H1 (cell line): ENCODE measurements around the gene TRIM29. TPM values are rescaled to one million over a fixed set of nuclear protein-coding genes. Genes with fewer than 3 reads are reported as not detected.

ENCODE experiments used
- CTCF ChIA-PET: fragments of 300-600 bp; sonication (Branson Sonifier 250); formaldehyde crosslinking; loops from one replicate; lab custom pipeline; 2021; ENCODE audit not compliant: partially characterized antibody; lab: Charles Lee
- POLR2A ChIA-PET: fragments of 300-600 bp; sonication (Branson Sonifier 250); formaldehyde crosslinking; loops from one replicate; lab custom pipeline; 2021; ENCODE audit warnings: inconsistent platforms; ENCODE audit not compliant: partially characterized antibody; lab: Charles Lee
- DNase-seq, 2 experiments: peaks; one replicate each; pipeline versions ENCODE4 v3.0.0 to v3.0.0-alpha.2; 2010 to 2022; ENCODE audit warnings: low spot score in 2 of 2, low read depth in 1 of 2, mixed read lengths in 1 of 2
- FAIRE-seq: peaks from 2 replicates; lab custom pipeline; 2011; peaks lifted over from hg19 to GRCh38; lab: Jason Lieb, UNC
- H2AFZ ChIP-seq: 2 replicates; pipeline ENCODE4 v1.8.1; 2012; ENCODE audit warnings: low read length, inconsistent platforms
- H2AK5ac ChIP-seq: 2 replicates; pipeline ENCODE4 v1.6.1; 2013; ENCODE audit warnings: low read depth, low read length
- H2BK120ac ChIP-seq: replicated peaks from 2 replicates; pipeline ENCODE3; 2013; ENCODE audit warnings: low read depth, low read length, inconsistent platforms
- H2BK12ac ChIP-seq: 2 replicates; pipeline ENCODE4 v1.6.1; 2013; ENCODE audit warnings: low read depth, low read length
- H2BK15ac ChIP-seq: 2 replicates; pipeline ENCODE4 v1.6.1; 2013; ENCODE audit warnings: low read length
- H2BK20ac ChIP-seq: 2 replicates; pipeline ENCODE4 v1.6.1; 2013; ENCODE audit warnings: low read length
- H2BK5ac ChIP-seq: 2 replicates; pipeline ENCODE4 v1.6.1; 2013; ENCODE audit warnings: low read depth, low read length
- H3K14ac ChIP-seq: 2 replicates; pipeline ENCODE4 v1.6.1; 2013; ENCODE audit warnings: inconsistent platforms; ENCODE audit not compliant: insufficient read length
- H3K18ac ChIP-seq: 2 replicates; pipeline ENCODE4 v1.6.1; 2013; ENCODE audit warnings: low read length; ENCODE audit errors: extremely low read depth
- H3K23ac ChIP-seq: 2 replicates; pipeline ENCODE4 v1.6.1; 2013; ENCODE audit warnings: inconsistent platforms; ENCODE audit not compliant: insufficient read length
- H3K23me2 ChIP-seq: 2 replicates; pipeline ENCODE4 v1.6.1; 2013; ENCODE audit warnings: low read depth, low read length
- H3K27ac ChIP-seq: 2 replicates; pipeline ENCODE4 v1.6.1; 2011; ENCODE audit warnings: low read depth, low read length, inconsistent platforms
- H3K27me3 ChIP-seq, 4 experiments: replicated peaks in 1 of 4; 1 replicate in 1 of 4; 2 replicates in 3 of 4; pipeline versions ENCODE4 v1.6.1 to v1.8.1; 2011 to 2013; ENCODE audit warnings: low read length in 3 of 4, mild to moderate bottlenecking in 3 of 4, inconsistent platforms in 2 of 4, mixed read lengths in 2 of 4, moderate library complexity in 1 of 4; ENCODE audit not compliant: control insufficient read depth in 3 of 4, insufficient read depth in 3 of 4; ENCODE audit errors: extremely low read depth in 1 of 4
- H3K36me3 ChIP-seq, 4 experiments: 2 replicates each; pipeline versions ENCODE4 v1.6.1 to v1.8.1; 2011 to 2013; ENCODE audit warnings: mild to moderate bottlenecking in 4 of 4, low read length in 3 of 4, moderate library complexity in 2 of 4, control low read depth in 1 of 4, inconsistent platforms in 1 of 4; ENCODE audit not compliant: insufficient read depth in 4 of 4, control insufficient read depth in 2 of 4
- H3K4ac ChIP-seq: replicated peaks from 2 replicates; pipeline ENCODE3; 2013; ENCODE audit warnings: low read length, low read depth, mixed read lengths, inconsistent platforms; ENCODE audit not compliant: insufficient read length
- H3K4me1 ChIP-seq, 4 experiments: replicated peaks in 1 of 4; 1 replicate in 1 of 4; 2 replicates in 3 of 4; pipeline versions ENCODE4 v1.6.1 to v1.8.1; 2011 to 2013; ENCODE audit warnings: low read length in 3 of 4, inconsistent platforms in 2 of 4, mixed read lengths in 1 of 4; ENCODE audit not compliant: insufficient read depth in 4 of 4, control insufficient read depth in 3 of 4
- H3K4me2 ChIP-seq, 2 experiments: 2 replicates each; pipeline versions ENCODE4 v1.6.1 to v1.8.1; 2011 to 2013; ENCODE audit warnings: low read depth in 2 of 2, low read length in 2 of 2, control low read depth in 1 of 2, inconsistent platforms in 1 of 2, mild to moderate bottlenecking in 1 of 2; ENCODE audit not compliant: insufficient read depth in 1 of 2
- H3K4me3 ChIP-seq, 4 experiments: fragments of 200-600, 300-600 bp in 1 of 4; sonication (generic), shearing (Covaris generic), sonication (Bioruptor Twin) in 1 of 4; 2 replicates each; pipeline versions ENCODE4 v1.5.1 to v1.8.1; 2011 to 2016; ENCODE audit warnings: low read length in 4 of 4, low read depth in 3 of 4, control low read depth in 2 of 4, inconsistent platforms in 2 of 4, mild to moderate bottlenecking in 2 of 4, mixed read lengths in 1 of 4, moderate library complexity in 1 of 4; ENCODE audit not compliant: insufficient read depth in 2 of 4; ENCODE audit errors: extremely low read depth in 1 of 4
- H3K56ac ChIP-seq: replicated peaks from 2 replicates; pipeline ENCODE3; 2013; ENCODE audit warnings: low read depth, mild to moderate bottlenecking, mixed read lengths, low read length, inconsistent platforms; ENCODE audit not compliant: insufficient read length
- H3K79me1 ChIP-seq: 2 replicates; pipeline ENCODE4 v1.6.1; 2013; ENCODE audit warnings: low read depth, low read length, control low read depth
- H3K79me2 ChIP-seq, 2 experiments: 2 replicates each; pipeline versions ENCODE4 v1.6.1 to v1.8.1; 2012 to 2013; ENCODE audit warnings: low read length in 2 of 2, mild to moderate bottlenecking in 2 of 2, inconsistent platforms in 1 of 2; ENCODE audit not compliant: insufficient read depth in 2 of 2, control insufficient read depth in 1 of 2
- H3K9ac ChIP-seq, 4 experiments: replicated peaks in 1 of 4; 1 replicate in 1 of 4; 2 replicates in 3 of 4; pipeline versions ENCODE4 v1.6.1 to v1.8.1; 2011 to 2013; ENCODE audit warnings: low read depth in 3 of 4, low read length in 3 of 4, control low read depth in 2 of 4, mild to moderate bottlenecking in 2 of 4, moderate library complexity in 2 of 4, inconsistent platforms in 1 of 4; ENCODE audit errors: extremely low read depth in 1 of 4
- H3K9me3 ChIP-seq, 2 experiments: 2 replicates each; pipeline versions ENCODE4 v1.6.1 to v1.8.1; 2012 to 2013; ENCODE audit warnings: mild to moderate bottlenecking in 2 of 2, moderate library complexity in 2 of 2, control low read depth in 1 of 2, inconsistent platforms in 1 of 2, low read depth in 1 of 2, low read length in 1 of 2, mixed read lengths in 1 of 2; ENCODE audit not compliant: insufficient read depth in 2 of 2
- H4K20me1 ChIP-seq, 2 experiments: replicated peaks in 1 of 2; 2 replicates each; pipeline versions ENCODE3 to v1.8.1; 2011 to 2013; ENCODE audit warnings: inconsistent platforms in 2 of 2, low read length in 2 of 2, mild to moderate bottlenecking in 1 of 2; ENCODE audit not compliant: insufficient read depth in 2 of 2, control insufficient read depth in 1 of 2
- H4K5ac ChIP-seq: 2 replicates; pipeline ENCODE4 v1.6.1; 2013; ENCODE audit warnings: low read length, low read depth, mixed read lengths, inconsistent platforms; ENCODE audit not compliant: insufficient read length
- H4K8ac ChIP-seq: 2 replicates; pipeline ENCODE4 v1.8.0; 2013; ENCODE audit warnings: mild to moderate bottlenecking, moderate library complexity, low read length, inconsistent platforms; ENCODE audit not compliant: insufficient read depth; ENCODE audit errors: extremely low read depth
- H4K91ac ChIP-seq: replicated peaks from 2 replicates; pipeline ENCODE3; 2013; ENCODE audit warnings: low read length, mixed read lengths, inconsistent platforms; ENCODE audit not compliant: insufficient read length
- ASH2L ChIP-seq: fragments of 200-600, 300-600 bp; sonication (generic); IDR thresholded peaks from one replicate; pipeline ENCODE4 v1.7.1; 2017; ENCODE audit warnings: low read length
- BACH1 ChIP-seq: IDR thresholded peaks from 2 replicates; pipeline ENCODE4 v1.6.1; 2012; ENCODE audit warnings: low read length, improper control_type of control experiment
- BRCA1 ChIP-seq: IDR thresholded peaks from 2 replicates; pipeline ENCODE4 v1.6.1; 2012; ENCODE audit warnings: low read depth, low read length, improper control_type of control experiment
- CREB1 ChIP-seq: IDR thresholded peaks from 2 replicates; pipeline ENCODE4 v1.6.1; 2012; ENCODE audit warnings: inconsistent platforms
- EZH2 ChIP-seq: fragments of 200-600 bp; sonication (generic); IDR thresholded peaks from 2 replicates; pipeline ENCODE4 v1.7.1; 2012; ENCODE audit warnings: low read depth, mild to moderate bottlenecking, moderate library complexity, low read length, inconsistent platforms; ENCODE audit not compliant: severe bottlenecking
- RXRA ChIP-seq: IDR thresholded peaks from 2 replicates; pipeline ENCODE4 v1.6.1; 2011; ENCODE audit warnings: low read depth, mild to moderate bottlenecking, low read length, moderate library complexity; ENCODE audit not compliant: insufficient read depth
- SAP30 ChIP-seq: fragments of 300-600 bp; sonication (generic); IDR thresholded peaks from 2 replicates; pipeline ENCODE4 v1.7.1; 2012; ENCODE audit warnings: low read length, moderate library complexity, mild to moderate bottlenecking, inconsistent platforms; ENCODE audit not compliant: insufficient read depth, insufficient replicate concordance
- SIRT6 ChIP-seq: IDR thresholded peaks from one replicate; pipeline ENCODE4 v1.7.1; 2012; ENCODE audit warnings: low read length, inconsistent platforms
- SP4 ChIP-seq: IDR thresholded peaks from 2 replicates; pipeline ENCODE4 v1.6.1; 2012; ENCODE audit warnings: low read length, inconsistent platforms
- TAF7 ChIP-seq: optimal IDR thresholded peaks from 2 replicates; pipeline ENCODE3; 2011; ENCODE audit warnings: low read depth, mild to moderate bottlenecking, inconsistent platforms, low read length, moderate library complexity, borderline replicate concordance
- WGBS, 2 experiments: shearing (Covaris generic) in 1 of 2; methylation state at CpG; one replicate each; pipeline versions ENCODE4 v1.1.6 to v1.1.7; 2013 to 2015; ENCODE audit warnings: low lambda C conversion rate in 2 of 2, mixed read lengths in 2 of 2, inconsistent platforms in 1 of 2, low coverage in 1 of 2, missing lambda C conversion rate in 1 of 2; ENCODE audit not compliant: insufficient replicate concordance in 2 of 2, insufficient coverage in 1 of 2, insufficient read length in 1 of 2; ENCODE audit errors: extremely low coverage in 1 of 2, missing lambda C conversion rate in 1 of 2; 5-methylcytosine and 5-hydroxymethylcytosine counted together
- polyA plus RNA-seq, 7 experiments: library from polyadenylated mRNA; depleted of rRNA in 3 of 7; stranded (reverse) in 5 of 7; unstranded in 2 of 7; fragments of >200 nt in 5 of 7; fragments of 200-250 nt in 2 of 7; gene quantifications; 1 replicate in 5 of 7; 2 replicates in 1 of 7; 4 replicates in 1 of 7; pipeline versions ENCODE4 v1.2.1 to v1.2.3, GENCODE V29; 2011 to 2013; ENCODE audit warnings: missing spikeins in 2 of 7, mixed read lengths in 2 of 7
- total RNA-seq: library from RNA; stranded (reverse); fragmentation: NEBNext Ultra II Directional; extraction: Animal tissue kit (Norgen Biotek cat#: 25700); gene quantifications from 2 replicates; pipeline ENCODE4 v1.2.1, GENCODE V29; 2021

Gene TRIM29
- total and polyA plus RNA-seq, 2 of the 8 experiments (the other 6 are each of a cell fraction or from before 2014, with no cell fraction given): 0.17 to 0.43 TPM

DNA sequence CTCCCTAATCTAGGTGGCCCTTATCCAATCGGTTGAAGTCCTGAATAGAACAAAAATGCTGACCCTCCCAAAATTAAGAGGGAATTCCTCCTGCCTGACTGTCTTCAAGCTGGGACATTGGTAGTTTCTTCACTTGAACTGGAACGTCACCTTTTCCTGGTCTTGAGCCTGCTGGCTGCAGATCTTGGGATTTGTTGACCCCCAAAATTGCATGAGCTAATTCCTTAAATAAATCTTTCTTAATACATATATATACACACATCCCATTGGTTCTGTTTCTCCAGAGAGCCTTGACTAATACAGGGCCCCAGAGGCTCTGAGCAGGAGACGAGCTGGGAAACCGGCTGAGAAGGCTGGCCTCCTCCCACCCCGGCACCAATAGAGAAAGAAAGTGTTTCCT lies 46.2 kb downstream of the TRIM29 start:
- H3K18ac ChIP-seq: no peak overlapping the region
- H3K36me3 ChIP-seq: no peaks in the 10 kb centered on the region

More for the DNA sequence above, 46.2 kb downstream of the TRIM29 start:
- Histone ChIP-seq H3K23me2 (no peaks in the 10 kb centered on the region), H3K23ac (no peak overlapping the region), H3K4me2 (no peak overlapping the region), H3K4me1 (peaks cover 2 to 7% (median 4%) of the 10 kb centered on the region in 4 experiments; a peak in 5 of 7 replicates), H3K9ac (no peak overlapping the region), H2BK12ac (no peak overlapping the region), H3K79me2 (no peaks in the 10 kb centered on the region), H3K27me3 (peaks cover 0 to 14% (median 9%) of the 10 kb centered on the region in 4 experiments; a peak in 5 of 7 replicates), H2AFZ (no peak overlapping the region), H4K8ac (no peak overlapping the region), H2BK5ac (no peak overlapping the region), H3K56ac (no peak overlapping the region), H3K4me3 (no peak overlapping the region), H4K20me1 (no peaks in the 10 kb centered on the region), H4K5ac (no peak overlapping the region), H4K91ac (no peak overlapping the region), H3K27ac (no peak overlapping the region), H3K4ac (no peak overlapping the region), H3K14ac (no peak overlapping the region)
- POLR2A ChIA-PET: no interaction called here
- WGBS, 2 experiments: 74% methylated on average over 5 of the region's 5 CpGs; no CpG with 5 or more reads in 1 of the 2 experiments
- TF ChIP-seq BRCA1 (no peak), BACH1 (no peak), ASH2L (no peak), SIRT6 (no peak), TAF7 (no peak), SP4 (no peak), EZH2 (no peak), CREB1 (no peak), SAP30 (no peak), RXRA (no peak)
- TF ChIP-seq, all 59 proteins: peak for 0
- Histone ChIP-seq H2BK20ac (no peak overlapping the region), H2BK120ac (no peak overlapping the region), H2AK5ac (no peak overlapping the region), H2BK15ac (no peak overlapping the region), H3K9me3 (no peaks in the 10 kb centered on the region), H3K79me1 (no peaks in the 10 kb centered on the region)
- no peak for FAIRE-seq
- CTCF ChIA-PET: interaction anchor here (0.9 to 3.0 kb wide), 5 partner anchors 12 to 469 kb away, joined by 3 to 11 read pairs (median 3); no protein-coding TSS in a partner anchor
- DNase-seq: no peak
